Body of pancreas (tissue), 4 donors: ENCODE measurements around the gene TH.

Source experiments
- CTCF ChIP-seq, 7 experiments: fragments of 450-650 bp in 4 of 7; fragments of 200-600 bp in 3 of 7; sonication (generic) in 3 of 7; IDR thresholded peaks; one replicate each; pipeline ENCODE4 v1.5.1; 2016 to 2019; ENCODE audit warnings: antibody characterized with exemption in 7 of 7
- POLR2A ChIP-seq, 3 donors: fragments of 450-650 bp; IDR thresholded peaks; one replicate each; pipeline ENCODE4 v1.6.1; 2016; ENCODE audit warnings: antibody characterized with exemption in 3 of 3, mild to moderate bottlenecking in 2 of 3

DNA sequence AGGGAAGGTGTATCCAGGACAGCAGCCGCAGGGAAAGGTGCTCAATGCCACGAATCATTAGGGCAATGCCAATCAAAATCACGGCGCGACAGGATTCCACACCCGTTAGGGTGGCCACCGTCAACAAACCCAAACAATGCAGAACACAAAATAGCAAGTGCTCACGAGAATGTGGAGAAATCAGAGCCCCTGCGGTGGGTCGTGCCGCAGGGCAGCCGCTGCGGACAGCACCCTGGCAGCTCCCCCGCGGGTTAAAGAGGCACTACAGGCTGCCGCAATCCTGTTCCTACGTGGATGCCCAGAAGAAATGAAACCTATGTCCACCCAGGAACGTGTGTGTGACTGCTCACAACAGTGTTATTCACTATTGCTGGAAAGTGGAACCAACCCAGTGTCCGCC, 17.1 kb upstream of the TH start:
- TF ChIP-seq POLR2A (IDR thresholded peaks at IDR 0.05) (no peak), CTCF (IDR thresholded peaks at IDR 0.05) (no peak)
